Upper lobe of left lung (tissue), 6 donors: ENCODE measurements around the gene ERCC6. TPM values are rescaled to one million over a fixed set of nuclear protein-coding genes. Genes with fewer than 3 reads are reported as not detected.
A peak's percentile ranks its signal among the peaks of the same experiment; 100 is the strongest.

ENCODE experiments used
- ATAC-seq, 2 donors: fragments of 200-7000 bp; cut with Tn5 transposase; one replicate each; pipeline ENCODE4 v1.9.1; 2022; ENCODE audit warnings: mild to moderate bottlenecking in 2 of 2, moderate library complexity in 2 of 2; ENCODE audit not compliant: low FRiP score in 2 of 2
- DNase-seq, 2 donors: peaks; one replicate each; pipeline ENCODE4 v3.0.0-alpha.2; 2019 to 2020
- H3K27ac ChIP-seq, 4 donors: fragments of 200-600 bp; sonication (generic); one replicate each; pipeline ENCODE4 v1.5.1; 2016 to 2019
- H3K27me3 ChIP-seq, 4 donors: fragments of 200-600 bp; sonication (generic); one replicate each; pipeline ENCODE4 v1.5.1; 2017 to 2019
- H3K36me3 ChIP-seq, 4 donors: fragments of 200-600 bp; sonication (generic); one replicate each; pipeline ENCODE4 v1.5.1; 2016 to 2019
- H3K4me1 ChIP-seq, 4 donors: fragments of 200-600 bp; sonication (generic); one replicate each; pipeline ENCODE4 v1.5.1; 2018 to 2019
- H3K4me3 ChIP-seq, 4 donors: fragments of 200-600 bp; sonication (generic); one replicate each; pipeline ENCODE4 v1.5.1; 2017 to 2019; ENCODE audit warnings: mild to moderate bottlenecking in 2 of 4, moderate library complexity in 1 of 4
- H3K9me3 ChIP-seq, 4 donors: fragments of 200-600 bp; sonication (generic); one replicate each; pipeline ENCODE4 v1.5.1; 2018 to 2019
- EP300 ChIP-seq, 4 donors: sonication (generic); formaldehyde crosslinking; IDR thresholded peaks; one replicate each; pipeline ENCODE4 v1.5.1; 2017; ENCODE audit warnings: antibody characterized with exemption in 4 of 4, control low read depth in 2 of 4
- POLR2A ChIP-seq, 4 donors: fragments of 450-650 bp; IDR thresholded peaks; one replicate each; pipeline ENCODE4 v1.5.1; 2016 to 2017; ENCODE audit warnings: antibody characterized with exemption in 4 of 4, mild to moderate bottlenecking in 2 of 4
- POLR2AphosphoS5 ChIP-seq, 2 donors: sonication (generic); formaldehyde crosslinking; IDR thresholded peaks; one replicate each; pipeline ENCODE4 v1.5.1; 2017; ENCODE audit warnings: antibody characterized with exemption in 2 of 2
- WGBS, 2 donors: methylation state at CpG; one replicate each; pipeline ENCODE4 v1.1.5; 2017 to 2018; 5-methylcytosine and 5-hydroxymethylcytosine counted together
- total RNA-seq, 6 donors: library from RNA; depleted of rRNA in 4 of 6; stranded (reverse); fragments of >200 nt in 4 of 6; gene quantifications; one replicate each; pipeline versions ENCODE4 v1.1.0 to v1.2.1, GENCODE V29; 2016 to 2021
- TF ChIP-seq, protein P1 (sequence below), 6 experiments: fragments of 450-650 bp in 4 of 6; fragments of 200-600 bp in 2 of 6; sonication (generic) in 2 of 6; IDR thresholded peaks; one replicate each; pipeline ENCODE4 v1.5.1; 2016 to 2019; ENCODE audit warnings: antibody characterized with exemption in 6 of 6
- donor health status: DM: no; HTN: no; CAD: no; lungs with moderate emphysema.
- donor health status: DM: no; HTN: yes; CAD: no; lungs with severe emphysema.

Gene ERCC6
- total RNA-seq, 6 donors from 2014 or later = 8.4 to 30.4 (median 23.3) TPM

DNA sequence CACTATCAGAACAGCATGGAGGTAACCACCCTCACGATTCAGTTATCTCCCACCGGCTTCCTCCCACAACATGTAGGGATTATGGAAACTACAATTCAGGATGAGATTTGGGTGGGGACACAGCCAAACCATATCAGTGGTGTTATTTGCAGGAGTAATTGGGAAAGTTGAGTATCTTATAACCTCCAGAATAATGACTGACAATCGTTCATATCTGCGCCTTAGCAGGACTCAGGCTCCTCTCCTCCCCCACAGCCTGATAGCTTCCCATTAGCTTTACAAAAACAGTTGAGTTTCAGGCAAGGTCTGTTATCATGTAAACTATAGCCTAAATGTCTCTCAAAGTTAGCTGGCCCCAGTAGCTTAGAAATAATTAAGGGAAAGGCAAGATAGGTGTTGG is 3.4 kb upstream of the ERCC6 start:
- Histone ChIP-seq H3K4me1 (peaks cover 0 to 19% (median 14%) of the 10 kb centered on the region in 4 donors), H3K9me3 (no peaks in the 10 kb centered on the region), H3K36me3 (no peaks in the 10 kb centered on the region), H3K4me3 (no peak overlapping the region), H3K27me3 (no peaks in the 10 kb centered on the region), H3K27ac (no peak overlapping the region)
- TF ChIP-seq, protein P1, sequence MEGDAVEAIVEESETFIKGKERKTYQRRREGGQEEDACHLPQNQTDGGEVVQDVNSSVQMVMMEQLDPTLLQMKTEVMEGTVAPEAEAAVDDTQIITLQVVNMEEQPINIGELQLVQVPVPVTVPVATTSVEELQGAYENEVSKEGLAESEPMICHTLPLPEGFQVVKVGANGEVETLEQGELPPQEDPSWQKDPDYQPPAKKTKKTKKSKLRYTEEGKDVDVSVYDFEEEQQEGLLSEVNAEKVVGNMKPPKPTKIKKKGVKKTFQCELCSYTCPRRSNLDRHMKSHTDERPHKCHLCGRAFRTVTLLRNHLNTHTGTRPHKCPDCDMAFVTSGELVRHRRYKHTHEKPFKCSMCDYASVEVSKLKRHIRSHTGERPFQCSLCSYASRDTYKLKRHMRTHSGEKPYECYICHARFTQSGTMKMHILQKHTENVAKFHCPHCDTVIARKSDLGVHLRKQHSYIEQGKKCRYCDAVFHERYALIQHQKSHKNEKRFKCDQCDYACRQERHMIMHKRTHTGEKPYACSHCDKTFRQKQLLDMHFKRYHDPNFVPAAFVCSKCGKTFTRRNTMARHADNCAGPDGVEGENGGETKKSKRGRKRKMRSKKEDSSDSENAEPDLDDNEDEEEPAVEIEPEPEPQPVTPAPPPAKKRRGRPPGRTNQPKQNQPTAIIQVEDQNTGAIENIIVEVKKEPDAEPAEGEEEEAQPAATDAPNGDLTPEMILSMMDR (IDR thresholded peaks at IDR 0.05) = no peak
- TF ChIP-seq POLR2A (IDR thresholded peaks at IDR 0.05) = no peak
- no peak for TF ChIP-seq POLR2AphosphoS5 (IDR thresholded peaks at IDR 0.05)
- no peak for TF ChIP-seq EP300 (IDR thresholded peaks at IDR 0.05)
- WGBS, 2 donors = 92 to 93% methylated on average over 4 of the region's 4 CpGs
- no peak for DNase-seq
- no peak for ATAC-seq

DNA sequence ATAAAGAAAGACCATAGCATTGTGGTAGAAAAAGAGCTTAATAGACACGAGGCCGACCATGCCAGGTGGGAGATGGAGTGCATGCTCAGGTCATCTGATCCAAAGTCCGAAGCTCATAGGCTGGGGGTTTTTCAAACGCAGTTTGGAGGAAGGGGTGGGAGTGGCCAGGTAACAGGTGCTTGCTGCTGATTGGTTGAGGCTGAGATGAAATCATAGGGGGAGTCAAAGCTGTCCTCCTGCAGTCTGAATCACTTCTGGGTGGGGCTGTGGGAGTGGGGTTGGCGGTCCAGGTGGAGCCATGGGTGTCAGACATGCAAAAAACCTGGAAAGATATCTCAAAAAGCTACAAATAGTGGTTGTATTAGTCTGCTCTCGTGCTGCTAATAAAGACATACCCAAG is 2.8 kb upstream of the ERCC6 start:
- Histone ChIP-seq H3K27me3 (no peaks in the 10 kb centered on the region), H3K36me3 (no peaks in the 10 kb centered on the region), H3K4me1 (peaks cover 0 to 20% (median 15%) of the 10 kb centered on the region in 4 donors), H3K27ac (no peak overlapping the region), H3K9me3 (no peaks in the 10 kb centered on the region), H3K4me3 (no peak overlapping the region)
- no peak for DNase-seq
- ATAC-seq = no peak
- 79 to 88% methylated on average over 6 of the region's 6 CpGs for WGBS, 2 donors
- TF ChIP-seq POLR2AphosphoS5 (IDR thresholded peaks at IDR 0.05) (no peak), EP300 (IDR thresholded peaks at IDR 0.05) (no peak), POLR2A (IDR thresholded peaks at IDR 0.05) (no peak)
- TF ChIP-seq, protein P1 (IDR thresholded peaks at IDR 0.05) = no peak

DNA sequence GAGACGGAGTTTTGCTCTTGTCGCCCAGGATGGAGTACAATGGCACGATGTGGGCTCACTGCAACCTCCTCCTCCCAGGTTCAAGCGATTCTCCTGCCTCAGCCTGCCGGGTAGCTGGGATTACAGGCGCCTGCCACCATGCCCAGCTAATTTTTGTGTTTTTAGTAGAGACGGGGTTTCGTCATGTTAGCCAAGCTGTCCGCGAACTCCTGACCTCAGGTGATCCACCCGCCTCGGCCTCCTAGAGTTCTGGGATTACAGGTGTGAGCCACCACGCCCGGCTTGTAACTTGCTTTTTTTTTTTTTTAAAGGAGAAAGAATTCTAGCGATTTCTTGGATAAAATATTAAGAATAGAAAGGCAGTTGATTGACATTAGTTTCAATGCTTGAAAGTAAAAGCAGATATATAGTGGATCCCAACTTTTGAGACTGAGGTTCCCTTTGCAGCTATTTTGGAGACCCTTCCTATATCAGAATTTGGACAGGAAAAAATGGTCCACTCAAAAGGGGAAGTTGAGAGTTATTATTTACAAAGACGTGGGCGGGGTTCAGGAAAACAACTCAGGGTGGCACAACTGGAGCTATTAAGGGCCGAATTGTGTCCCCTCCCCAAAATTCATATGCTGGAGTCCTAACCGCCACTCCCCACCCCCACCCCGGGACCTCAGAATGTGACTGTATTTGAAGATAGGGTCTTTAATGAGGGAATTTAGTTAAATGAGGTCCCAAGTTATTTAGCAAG is 1.3 kb upstream of the ERCC6 start:
- Histone ChIP-seq H3K4me3 (peak overlapping the region in 2 of 4 donors; percentile 66 to 76), H3K27ac (peak overlapping the region in 2 of 4 donors; percentile 87 to 88), H3K36me3 (no peaks in the 10 kb centered on the region), H3K27me3 (no peaks in the 10 kb centered on the region), H3K9me3 (no peaks in the 10 kb centered on the region), H3K4me1 (peaks cover 0 to 20% (median 15%) of the 10 kb centered on the region in 4 donors)
- DNase-seq = no peak
- TF ChIP-seq POLR2AphosphoS5 (IDR thresholded peaks at IDR 0.05) (no peak), POLR2A (IDR thresholded peaks at IDR 0.05) (no peak), EP300 (IDR thresholded peaks at IDR 0.05) (no peak)
- TF ChIP-seq, protein P1 (IDR thresholded peaks at IDR 0.05) = no peak
- ATAC-seq = no peak
- 79 to 81% methylated on average over 20 of the region's 20 CpGs for WGBS, 2 donors

DNA sequence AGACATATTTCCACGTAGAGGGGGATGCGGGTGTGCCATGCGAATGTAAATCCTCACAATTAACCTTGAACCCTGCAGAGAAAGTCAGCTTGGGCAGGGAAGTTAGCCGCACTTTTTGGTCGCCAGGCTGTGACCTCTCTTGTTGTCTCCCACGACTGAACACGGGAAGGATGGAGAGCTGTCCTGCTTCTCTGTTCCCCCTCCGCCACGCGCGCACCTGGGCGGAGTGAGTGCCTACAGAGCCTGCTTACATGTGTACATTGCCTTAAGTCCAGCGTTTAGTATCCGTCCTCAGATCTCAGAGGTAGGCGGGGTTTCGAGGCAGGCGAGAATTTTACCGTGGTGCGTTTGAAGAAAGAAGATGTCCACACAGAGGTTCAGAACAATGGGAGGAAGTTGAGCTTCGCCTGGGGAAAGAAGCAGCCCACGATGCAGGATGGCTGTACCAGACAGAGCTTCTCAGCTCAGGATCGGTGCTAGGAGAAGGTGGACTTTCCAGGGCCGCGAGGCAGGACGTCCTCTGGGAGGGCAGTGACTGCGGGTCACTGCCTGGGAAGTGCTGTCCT is 482 bp upstream of the ERCC6 start:
- H3K27me3 ChIP-seq = no peaks in the 10 kb centered on the region
- DNase-seq (peak; percentile 36 to 85), ATAC-seq (peak; percentile 49 to 68)
- H3K36me3 ChIP-seq = no peaks in the 10 kb centered on the region
- no peak for TF ChIP-seq POLR2AphosphoS5 (IDR thresholded peaks at IDR 0.05)
- TF ChIP-seq POLR2A (IDR thresholded peaks at IDR 0.05) = no peak
- TF ChIP-seq, protein P1 (IDR thresholded peaks at IDR 0.05) = peak in 1 of 6 experiments; percentile 2
- 1% methylated on average over 19 to 26 of the region's 26 CpGs for WGBS, 2 donors
- H3K4me3 ChIP-seq = peak overlapping the region; percentile 12 to 76 (median 60)
- H3K4me1 ChIP-seq = peaks cover 0 to 23% (median 17%) of the 10 kb centered on the region in 4 donors
- peak overlapping the region; percentile 81 to 88 (median 86) for H3K27ac ChIP-seq
- no peaks in the 10 kb centered on the region for H3K9me3 ChIP-seq
